HG02885 (cell line): Measurements from ENCODE around the gene FOXB1.

Experiments
- ATAC-seq: cut with Tn5 transposase; IDR thresholded peaks from one replicate; pipeline ENCODE4 v1.9.1; 2021; ENCODE audit warnings: mild to moderate bottlenecking; ENCODE audit not compliant: unreplicated experiment, poor library complexity

Gene FOXB1

DNA sequence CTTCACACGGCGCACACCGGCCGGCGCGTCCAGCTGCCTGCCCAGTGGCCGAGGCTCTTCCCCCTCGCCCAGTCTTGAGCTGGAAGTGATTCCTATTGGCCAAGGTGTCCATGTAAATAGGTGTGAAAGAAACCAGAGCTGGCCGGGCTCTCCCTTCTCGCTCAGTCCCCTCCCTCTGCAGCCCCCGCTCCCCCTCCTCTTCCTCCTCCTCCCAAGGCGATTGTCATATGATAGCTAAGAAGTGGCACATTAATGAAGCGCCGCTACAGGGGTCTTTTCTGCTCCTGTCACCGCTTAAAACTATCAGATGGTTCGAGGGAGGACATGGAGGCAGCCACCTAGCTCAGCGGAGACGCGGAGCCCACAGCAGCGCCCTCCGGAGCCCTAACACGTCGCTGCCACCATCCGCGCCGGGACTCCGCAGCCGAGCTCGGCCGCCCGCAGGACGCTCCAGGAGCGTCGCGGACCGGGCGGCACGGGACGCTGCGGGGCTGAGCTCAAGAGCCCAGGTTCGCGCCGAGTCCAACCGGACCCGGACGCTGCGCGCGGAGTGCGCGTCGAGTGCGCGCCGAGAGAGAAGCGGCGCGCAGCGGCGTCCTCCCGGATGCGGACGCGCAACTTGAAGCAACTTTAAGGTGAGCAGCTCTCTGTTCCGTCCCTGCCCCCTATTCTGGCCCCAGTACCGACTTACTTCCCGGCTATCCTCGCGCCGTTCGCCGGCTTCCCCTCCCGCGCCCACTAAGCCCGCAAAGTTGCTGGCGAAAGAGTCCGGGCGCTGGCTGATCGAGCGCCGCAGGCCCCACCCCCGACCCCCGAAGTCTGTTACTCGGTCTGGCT lies at the start of gene FOXB1:
Gene FOXB1 (plus strand): TSS at position 303 of the 837 bp plus-strand sequence. CDS start 653 bp downstream, outside the sequence.
- ATAC-seq, result no peak

DNA sequence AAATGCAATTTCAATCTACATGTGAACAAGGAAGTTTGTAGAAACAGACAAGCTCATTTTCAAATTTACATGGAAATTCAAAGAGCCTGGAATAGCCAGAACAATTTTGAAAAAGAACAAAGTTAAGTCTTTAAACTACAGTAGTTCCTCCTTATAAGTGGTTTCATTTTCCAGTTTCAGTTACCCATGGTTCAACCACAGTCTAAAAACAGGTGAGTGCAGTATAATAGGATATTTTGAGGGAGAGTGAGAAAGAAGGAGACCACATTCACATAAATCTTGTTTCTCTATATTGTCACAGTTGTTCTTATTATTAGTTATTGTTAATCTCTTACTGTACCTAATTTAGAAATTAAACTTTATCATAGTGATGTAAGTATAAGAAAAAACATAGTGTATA lies 45.8 kb upstream of the FOXB1 start:
- ATAC-seq, result no peak

DNA sequence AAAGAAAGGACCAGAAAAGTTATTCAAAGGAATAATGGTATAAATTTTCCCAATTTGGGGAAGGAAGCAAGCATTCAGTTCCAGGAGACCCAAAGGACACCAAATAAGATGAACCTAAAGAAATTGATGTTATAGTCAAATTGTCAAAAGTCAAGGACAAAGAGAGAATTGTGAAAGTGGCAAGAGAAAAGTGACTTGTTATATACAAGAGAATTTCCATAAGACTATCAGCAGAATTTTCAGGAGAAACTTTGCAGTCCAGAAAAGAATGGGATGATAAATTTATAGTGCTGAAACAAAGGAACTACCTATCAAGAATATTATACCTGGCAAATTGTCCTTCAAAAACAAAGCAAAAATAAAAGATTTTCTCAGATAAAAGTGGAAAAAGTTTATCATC lies 43.8 kb upstream of the FOXB1 start:
- no peak for ATAC-seq

DNA sequence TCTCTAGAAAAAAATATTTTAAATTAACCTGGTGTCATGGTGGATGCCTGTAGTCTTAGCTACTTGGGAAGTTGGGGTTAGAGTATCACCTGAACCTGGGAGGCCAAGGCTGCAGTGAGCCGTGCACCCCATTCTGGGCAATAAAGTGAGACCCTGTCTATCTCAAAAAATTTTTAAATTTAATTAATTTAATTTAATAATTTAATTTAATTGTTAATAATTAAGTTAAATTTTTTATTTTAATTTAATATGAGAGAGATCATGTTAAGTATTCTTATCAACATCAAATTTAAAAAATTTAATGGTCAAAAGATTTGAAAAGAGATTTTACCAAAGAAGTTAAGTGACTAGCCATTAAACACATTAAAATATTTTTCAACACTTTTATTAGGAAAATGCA lies 40.8 kb upstream of the FOXB1 start:
- ATAC-seq, result no peak

- ATAC-seq, result no peak
Measured at GRCh38 chr15:59963925-59964324, 40.2 kb upstream of the FOXB1 start.

- no peak for ATAC-seq
Measured at GRCh38 chr15:59965741-59966140, 38.4 kb upstream of the FOXB1 start.

DNA sequence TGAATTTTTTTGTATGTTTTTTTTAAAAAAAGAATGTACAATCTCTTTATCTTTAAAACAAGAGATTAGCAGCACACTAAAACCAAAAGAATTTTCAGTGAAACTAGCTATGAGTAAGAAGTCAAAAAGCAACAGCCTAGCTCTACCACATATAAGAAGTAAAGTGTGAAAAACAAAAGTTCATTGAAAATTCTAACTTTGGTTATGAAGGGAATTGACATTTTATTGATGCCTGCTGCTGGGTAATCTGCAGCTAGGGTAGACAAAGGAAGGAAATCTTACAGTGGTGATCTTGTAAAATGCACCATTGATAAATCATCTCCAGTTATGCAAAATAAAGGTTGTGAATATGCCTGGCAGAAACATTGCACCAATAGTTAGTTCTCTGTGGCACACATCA lies 37.8 kb upstream of the FOXB1 start:
- ATAC-seq, result no peak

GRCh38 chr15:59968314-59968713 lies 35.8 kb upstream of the FOXB1 start:
- ATAC-seq, result no peak

GRCh38 chr15:59972241-59972640 lies 31.9 kb upstream of the FOXB1 start:
- ATAC-seq, result no peak

- ATAC-seq, result peak; percentile 42
Measured at GRCh38 chr15:59976480-59977271, 27.4 kb upstream of the FOXB1 start.

- no peak for ATAC-seq
Measured at GRCh38 chr15:59991834-59992233, 12.3 kb upstream of the FOXB1 start.

DNA sequence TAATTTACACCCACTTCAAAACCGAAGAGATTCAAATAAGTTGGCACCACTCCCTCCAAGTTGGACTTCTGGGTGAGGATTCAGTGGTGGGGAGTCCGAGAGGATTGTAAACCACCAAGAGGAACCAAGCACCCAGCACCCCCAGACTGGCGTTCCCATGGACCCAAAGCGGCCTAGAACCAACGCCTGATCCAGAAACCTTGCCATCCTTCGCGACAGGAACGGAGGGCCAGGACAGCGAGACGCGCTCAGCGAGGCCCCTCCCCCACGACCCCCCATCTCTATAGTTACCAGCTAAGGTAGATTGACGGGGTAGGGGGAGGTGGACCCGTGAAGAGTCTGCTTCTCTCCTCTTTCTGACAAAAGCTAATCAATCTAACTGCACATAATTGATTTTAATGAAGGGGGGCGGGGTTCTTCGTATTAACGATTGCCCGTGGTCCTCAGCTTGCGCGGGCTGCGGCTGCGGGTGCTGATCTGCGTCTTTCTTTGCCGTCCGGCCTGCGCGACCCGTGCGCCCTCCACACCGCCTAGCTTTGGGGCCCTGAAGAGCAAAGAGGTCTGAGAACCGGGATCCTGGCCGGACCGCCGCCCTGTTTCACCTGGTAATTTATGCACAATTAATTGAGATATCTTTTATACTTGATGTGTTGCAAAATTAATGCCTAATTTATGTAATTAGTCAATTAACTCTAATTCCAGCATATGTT lies 10.9 kb upstream of the FOXB1 start:
- ATAC-seq, result no peak

GRCh38 chr15:59993950-59994401 lies 10.1 kb upstream of the FOXB1 start:
- no peak for ATAC-seq

DNA sequence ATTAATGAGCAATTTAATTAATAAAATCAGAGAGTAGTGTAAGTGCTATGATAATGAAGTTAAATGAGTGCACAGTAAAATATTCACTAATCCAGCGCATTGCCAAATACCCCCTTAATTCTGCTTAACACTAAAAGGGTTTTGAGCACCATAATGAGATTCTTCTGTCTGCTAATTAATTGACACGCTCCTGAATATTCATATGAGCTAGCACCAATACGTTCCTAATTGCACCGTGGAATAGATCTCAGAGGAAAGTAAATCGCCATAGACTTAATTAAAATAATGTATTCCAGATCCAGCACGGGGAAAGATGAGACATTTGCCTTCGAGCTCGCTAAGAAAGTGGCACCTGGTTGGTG lies 9.6 kb upstream of the FOXB1 start:
- ATAC-seq, result no peak

GRCh38 chr15:59994888-59995557 lies 9.1 kb upstream of the FOXB1 start:
- ATAC-seq, result no peak

- no peak for ATAC-seq
Measured at GRCh38 chr15:59995568-59996297, 8.4 kb upstream of the FOXB1 start.

GRCh38 chr15:59996298-59997041 lies 7.6 kb upstream of the FOXB1 start:
- ATAC-seq, result no peak

DNA sequence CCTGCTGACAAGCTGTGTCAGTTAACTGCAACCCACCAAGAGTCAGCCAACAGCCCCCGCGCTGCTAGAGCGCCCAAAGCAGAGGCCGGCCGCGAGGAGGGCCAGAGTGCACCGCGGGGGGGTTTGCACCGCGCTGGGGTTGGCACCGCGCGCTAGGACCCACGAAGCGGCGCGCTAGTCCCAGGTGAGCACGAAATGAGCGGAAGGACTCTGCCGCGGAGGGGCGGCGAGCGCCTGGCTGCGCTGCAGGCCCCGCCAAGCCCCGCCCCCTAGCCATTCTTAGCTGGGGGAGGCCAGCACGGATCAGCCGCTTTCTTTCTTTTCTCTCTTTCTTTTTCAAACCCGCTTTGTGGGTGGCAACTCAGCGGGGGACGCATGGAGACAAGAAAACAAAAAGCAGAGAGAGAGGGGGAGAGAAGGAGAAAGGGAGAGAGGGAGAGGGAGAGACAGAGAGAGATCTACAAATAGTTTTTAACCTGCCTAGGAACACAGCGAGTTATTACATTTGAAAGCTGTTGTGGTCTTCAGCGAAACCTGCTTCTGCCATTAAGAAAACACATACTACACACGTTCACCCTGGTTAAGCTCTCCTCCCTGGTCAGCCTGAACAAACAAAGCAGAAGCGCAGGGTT lies 6.9 kb upstream of the FOXB1 start:
- peak; percentile 77 for ATAC-seq
